H9 (cell line): Measurements from ENCODE around the gene CD226. TPM values are rescaled to one million over a fixed set of nuclear protein-coding genes. Genes with fewer than 3 reads are reported as not detected.

Experiments
- DNase-seq: peaks from one replicate; pipeline ENCODE4 v3.0.0-alpha.2; 2017
- H2AFZ ChIP-seq: one replicate; pipeline ENCODE4 v1.6.1; 2013; ENCODE audit warnings: mild to moderate bottlenecking, low read length, control low read depth, moderate library complexity
- H2AK5ac ChIP-seq: 2 replicates; pipeline ENCODE4 v1.6.1; 2013; ENCODE audit warnings: low read length, control low read depth, mixed read lengths; ENCODE audit not compliant: insufficient read length
- H2BK120ac ChIP-seq: one replicate; pipeline ENCODE4 v1.6.1; 2013; ENCODE audit warnings: low read depth, mild to moderate bottlenecking, low read length, control low read depth, inconsistent platforms; ENCODE audit not compliant: poor library complexity, severe bottlenecking
- H2BK12ac ChIP-seq: 2 replicates; pipeline ENCODE4 v1.6.1; 2013; ENCODE audit warnings: low read length, control low read depth, mixed read lengths, low read depth; ENCODE audit not compliant: insufficient read length
- H2BK15ac ChIP-seq: 2 replicates; pipeline ENCODE4 v1.6.1; 2013; ENCODE audit warnings: low read depth, low read length, control low read depth
- H2BK20ac ChIP-seq: one replicate; pipeline ENCODE4 v1.6.1; 2013; ENCODE audit warnings: low read depth, mild to moderate bottlenecking, low read length, control low read depth, inconsistent platforms; ENCODE audit not compliant: poor library complexity, severe bottlenecking
- H2BK5ac ChIP-seq: 2 replicates; pipeline ENCODE4 v1.6.1; 2013; ENCODE audit warnings: low read length, control low read depth, mixed read lengths; ENCODE audit not compliant: insufficient read length
- H3K14ac ChIP-seq: 2 replicates; pipeline ENCODE4 v1.6.1; 2013; ENCODE audit warnings: low read length, control low read depth; ENCODE audit not compliant: insufficient read depth
- H3K18ac ChIP-seq: 2 replicates; pipeline ENCODE4 v1.6.1; 2013; ENCODE audit warnings: low read depth, mild to moderate bottlenecking, mixed read lengths, low read length, control low read depth; ENCODE audit not compliant: insufficient read length
- H3K23ac ChIP-seq: 2 replicates; pipeline ENCODE4 v1.6.1; 2013; ENCODE audit warnings: low read length, control low read depth, mixed read lengths, low read depth; ENCODE audit not compliant: insufficient read length
- H3K23me2 ChIP-seq: 2 replicates; pipeline ENCODE4 v1.6.1; 2013; ENCODE audit warnings: low read depth, mild to moderate bottlenecking, mixed read lengths, low read length, control low read depth; ENCODE audit not compliant: insufficient read length, poor library complexity, severe bottlenecking
- H3K27ac ChIP-seq: 2 replicates; pipeline ENCODE4 v1.5.1; 2013; ENCODE audit warnings: low read length, control low read depth, mixed read lengths, low read depth; ENCODE audit not compliant: insufficient read length
- H3K27me3 ChIP-seq: 2 replicates; pipeline ENCODE4 v1.6.1; 2013; ENCODE audit warnings: low read length, control low read depth, inconsistent platforms; ENCODE audit not compliant: insufficient read depth
- H3K4ac ChIP-seq: 2 replicates; pipeline ENCODE4 v1.6.1; 2013; ENCODE audit warnings: low read depth, mild to moderate bottlenecking, control low read depth, inconsistent platforms, low read length, moderate library complexity
- H3K4me1 ChIP-seq: 2 replicates; pipeline ENCODE4 v1.6.1; 2013; ENCODE audit warnings: low read length, control low read depth, inconsistent platforms; ENCODE audit not compliant: insufficient read depth
- H3K4me2 ChIP-seq: 2 replicates; pipeline ENCODE4 v1.6.1; 2013; ENCODE audit warnings: low read length, control low read depth, mixed read lengths; ENCODE audit not compliant: insufficient read length, insufficient read depth
- H3K56ac ChIP-seq: 2 replicates; pipeline ENCODE4 v1.6.1; 2013; ENCODE audit warnings: low read depth, mild to moderate bottlenecking, mixed read lengths, low read length, control low read depth; ENCODE audit not compliant: insufficient read length
- H3K79me1 ChIP-seq: 2 replicates; pipeline ENCODE4 v1.6.1; 2013; ENCODE audit warnings: low read depth, mild to moderate bottlenecking, moderate library complexity, low read length, control low read depth, inconsistent platforms; ENCODE audit not compliant: insufficient read depth, poor library complexity, severe bottlenecking
- H3K79me2 ChIP-seq: 2 replicates; pipeline ENCODE4 v1.6.1; 2013; ENCODE audit warnings: low read length, control low read depth, inconsistent platforms; ENCODE audit not compliant: insufficient read depth
- H3K9ac ChIP-seq: 2 replicates; pipeline ENCODE4 v1.6.1; 2013; ENCODE audit warnings: low read length, control low read depth, mixed read lengths; ENCODE audit not compliant: insufficient read length; ENCODE audit errors: extremely low read depth
- H3K9me3 ChIP-seq: one replicate; pipeline ENCODE4 v1.6.1; 2013; ENCODE audit warnings: low read depth, low read length, inconsistent platforms; ENCODE audit not compliant: control insufficient read depth
- H3T11ph ChIP-seq: one replicate; pipeline ENCODE4 v1.6.1; 2013; ENCODE audit warnings: mild to moderate bottlenecking, low read length, control low read depth, inconsistent platforms
- H4K20me1 ChIP-seq: one replicate; pipeline ENCODE4 v1.6.1; 2013; ENCODE audit not compliant: control insufficient read depth, insufficient read length, insufficient read depth
- H4K5ac ChIP-seq: 2 replicates; pipeline ENCODE4 v1.6.1; 2013; ENCODE audit warnings: low read depth, mild to moderate bottlenecking, mixed read lengths, low read length, control low read depth; ENCODE audit not compliant: insufficient read length
- H4K8ac ChIP-seq: replicated peaks from 2 replicates; pipeline ENCODE4 v1.6.1; 2013; ENCODE audit warnings: low read length, control low read depth, mixed read lengths, low read depth; ENCODE audit not compliant: insufficient read length
- H4K91ac ChIP-seq: 2 replicates; pipeline ENCODE4 v1.6.1; 2013; ENCODE audit warnings: low read depth, mild to moderate bottlenecking, moderate library complexity, mixed read lengths, low read length, control low read depth; ENCODE audit not compliant: insufficient read length
- H3K27ac Mint-ChIP-seq, 3 experiments: 2 replicates in 2 of 3; 3 replicates in 1 of 3; pipeline ENCODE4 v1.8.0; 2020 to 2021; ENCODE audit warnings: mixed read lengths in 3 of 3, mild to moderate bottlenecking in 1 of 3, moderate library complexity in 1 of 3
- H3K27me3 Mint-ChIP-seq: 2 replicates; pipeline ENCODE4 v1.8.0; 2021; ENCODE audit warnings: low read depth, mild to moderate bottlenecking, moderate library complexity, mixed read lengths
- H3K36me3 Mint-ChIP-seq, 3 experiments: 2 replicates in 2 of 3; 3 replicates in 1 of 3; pipeline ENCODE4 v1.8.0; 2020 to 2021; ENCODE audit warnings: low read depth in 3 of 3, mixed read lengths in 3 of 3; ENCODE audit not compliant: insufficient read depth in 1 of 3
- H3K4me1 Mint-ChIP-seq, 2 experiments: 2 replicates each; pipeline ENCODE4 v1.8.0; 2020; ENCODE audit warnings: mixed read lengths in 2 of 2
- H3K4me3 Mint-ChIP-seq, 2 experiments: 2 replicates in 1 of 2; 3 replicates in 1 of 2; pipeline ENCODE4 v1.8.0; 2020 to 2021; ENCODE audit warnings: mild to moderate bottlenecking in 2 of 2, mixed read lengths in 2 of 2, moderate library complexity in 1 of 2
- H3K9me3 Mint-ChIP-seq, 2 experiments: 2 replicates in 1 of 2; 3 replicates in 1 of 2; pipeline ENCODE4 v1.8.0; 2020; ENCODE audit warnings: mild to moderate bottlenecking in 2 of 2, mixed read lengths in 2 of 2, moderate library complexity in 1 of 2
- WGBS: extraction: QIAGEN DNeasy Blood & Tissue Kit; methylation state at CpG from one replicate; pipeline ENCODE4 v1.1.7; 2013; ENCODE audit warnings: missing lambda C conversion rate, low lambda C conversion rate, mixed read lengths; ENCODE audit not compliant: insufficient read length; ENCODE audit errors: extremely low coverage; 5-methylcytosine and 5-hydroxymethylcytosine counted together
- total RNA-seq: library from RNA; stranded (reverse); gene quantifications from 2 replicates; pipeline ENCODE4 v1.2.1, GENCODE V29; 2021
- TF ChIP-seq, protein P1 (sequence below): fragments of 200-600 bp; sonication (generic); conservative IDR thresholded peaks from 3 replicates; pipeline ENCODE4 v1.8.0; 2021; ENCODE audit warnings: antibody characterized with exemption, mild to moderate bottlenecking

Gene CD226
- total RNA-seq, 1 experiment from 2014 or later: not detected

DNA sequence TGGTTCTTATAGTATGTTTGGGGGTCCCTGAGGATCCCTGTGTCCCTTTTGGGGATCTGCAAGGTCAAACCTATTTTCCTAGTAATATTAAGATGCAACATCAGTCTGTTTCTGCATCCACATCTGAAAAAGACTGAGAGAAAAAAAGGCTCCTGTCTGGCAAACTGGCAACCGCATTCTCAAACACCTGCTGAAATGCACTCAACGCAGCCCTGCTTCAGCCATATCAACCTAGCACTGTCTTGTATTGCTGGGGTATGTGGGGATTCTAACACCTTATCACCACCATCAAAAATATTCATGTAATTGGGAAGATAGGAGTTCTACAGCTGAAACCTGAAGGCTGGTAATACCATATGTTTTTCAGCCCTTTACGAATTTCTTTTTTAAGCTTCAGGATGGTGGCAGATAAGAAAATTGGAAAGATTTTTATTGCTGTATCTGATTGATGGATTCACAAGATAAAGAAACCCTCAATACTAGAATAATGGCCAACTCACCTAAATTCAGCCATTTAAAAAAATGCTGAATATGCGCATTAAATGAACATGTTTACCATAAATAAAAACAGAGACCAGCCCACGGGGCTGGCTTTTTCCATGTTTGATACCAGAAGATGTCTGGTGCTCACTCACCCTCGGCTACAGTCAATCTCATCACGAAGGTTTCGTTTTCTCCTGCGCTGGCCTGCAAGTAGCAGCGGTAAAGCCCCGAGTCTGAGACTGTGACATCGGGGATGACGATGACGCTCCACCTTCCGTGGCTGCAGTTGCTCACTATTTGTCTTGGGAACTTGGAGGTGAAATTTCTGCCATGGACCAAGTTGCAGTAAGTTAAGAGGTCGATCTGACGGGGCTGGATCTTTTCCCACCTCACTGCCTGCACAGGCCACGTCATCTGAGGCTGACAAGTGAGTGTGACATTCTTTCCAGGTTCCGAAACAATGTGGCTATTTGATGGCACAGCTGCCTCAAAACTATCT lies 52.3 kb downstream of the CD226 start:
- WGBS: no CpG with 5 or more reads among the region's 19 CpGs
- no peak overlapping the region for H3K9ac ChIP-seq

More for the DNA sequence above, 52.3 kb downstream of the CD226 start:
- Histone ChIP-seq H2BK120ac (no peak overlapping the region), H3K4me2 (no peak overlapping the region), H3T11ph (no peak overlapping the region), H4K8ac (no peak overlapping the region), H3K18ac (no peak overlapping the region), H2BK20ac (no peak overlapping the region), H4K20me1 (no peaks in the 10 kb centered on the region), H4K91ac (no peak overlapping the region), H2BK12ac (no peak overlapping the region), H3K79me2 (no peaks in the 10 kb centered on the region), H3K27ac (no peak overlapping the region), H3K4ac (no peak overlapping the region), H3K79me1 (no peaks in the 10 kb centered on the region), H3K56ac (no peak overlapping the region), H3K27me3 (no peaks in the 10 kb centered on the region), H4K5ac (no peak overlapping the region), H2AK5ac (no peak overlapping the region), H3K9me3 (no peaks in the 10 kb centered on the region), H2AFZ (no peak overlapping the region), H2BK15ac (no peak overlapping the region), H2BK5ac (no peak overlapping the region), H3K4me1 (no peaks in the 10 kb centered on the region), H3K23me2 (no peaks in the 10 kb centered on the region), H3K14ac (0 out of 2 replicates have a peak overlapping the region, but pooled peaks have one; percentile 8), H3K23ac (no peak overlapping the region)
- Mint-ChIP-seq H3K4me3 (no peak overlapping the region), H3K27ac (no peak overlapping the region; a peak in 1 of 7 replicates), H3K4me1 (peaks cover 13 to 19% of the 10 kb centered on the region in 2 experiments), H3K9me3 (peaks cover 0 to 7% of the 10 kb centered on the region in 2 experiments; a peak in 3 of 5 replicates), H3K27me3 (no peaks in the 10 kb centered on the region), H3K36me3 (peaks cover 0 to 6% (median 0%) of the 10 kb centered on the region in 3 experiments; a peak in 2 of 7 replicates)
- TF ChIP-seq, protein P1, sequence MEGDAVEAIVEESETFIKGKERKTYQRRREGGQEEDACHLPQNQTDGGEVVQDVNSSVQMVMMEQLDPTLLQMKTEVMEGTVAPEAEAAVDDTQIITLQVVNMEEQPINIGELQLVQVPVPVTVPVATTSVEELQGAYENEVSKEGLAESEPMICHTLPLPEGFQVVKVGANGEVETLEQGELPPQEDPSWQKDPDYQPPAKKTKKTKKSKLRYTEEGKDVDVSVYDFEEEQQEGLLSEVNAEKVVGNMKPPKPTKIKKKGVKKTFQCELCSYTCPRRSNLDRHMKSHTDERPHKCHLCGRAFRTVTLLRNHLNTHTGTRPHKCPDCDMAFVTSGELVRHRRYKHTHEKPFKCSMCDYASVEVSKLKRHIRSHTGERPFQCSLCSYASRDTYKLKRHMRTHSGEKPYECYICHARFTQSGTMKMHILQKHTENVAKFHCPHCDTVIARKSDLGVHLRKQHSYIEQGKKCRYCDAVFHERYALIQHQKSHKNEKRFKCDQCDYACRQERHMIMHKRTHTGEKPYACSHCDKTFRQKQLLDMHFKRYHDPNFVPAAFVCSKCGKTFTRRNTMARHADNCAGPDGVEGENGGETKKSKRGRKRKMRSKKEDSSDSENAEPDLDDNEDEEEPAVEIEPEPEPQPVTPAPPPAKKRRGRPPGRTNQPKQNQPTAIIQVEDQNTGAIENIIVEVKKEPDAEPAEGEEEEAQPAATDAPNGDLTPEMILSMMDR: no peak
- DNase-seq: no peak
